Hepatocyte (in vitro differentiated cells): Measurements from ENCODE around the gene FRRS1. TPM values are rescaled to one million over a fixed set of nuclear protein-coding genes. Genes with fewer than 3 reads are reported as not detected.

Source experiments
- DNase-seq: peaks from one replicate; pipeline ENCODE4 v3.0.0-alpha.2; 2016; ENCODE audit warnings: low spot score
- H2AFZ ChIP-seq: fragments of 200-600 bp; sonication (generic); 2 replicates; pipeline ENCODE4 v1.6.0; 2016; ENCODE audit warnings: antibody characterized with exemption, mild to moderate bottlenecking
- H3K27ac ChIP-seq: fragments of 200-600 bp; sonication (generic); 2 replicates; pipeline ENCODE4 v1.5.1; 2016; ENCODE audit warnings: mild to moderate bottlenecking
- H3K27me3 ChIP-seq: fragments of 200-600 bp; sonication (generic); 2 replicates; pipeline ENCODE4 v1.6.1; 2016
- H3K36me3 ChIP-seq: fragments of 200-600 bp; sonication (generic); replicated peaks from 2 replicates; pipeline ENCODE4 v1.5.1; 2016; ENCODE audit warnings: low read depth; ENCODE audit not compliant: insufficient read depth
- H3K4me1 ChIP-seq: fragments of 200-600 bp; sonication (generic); 2 replicates; pipeline ENCODE4 v1.5.1; 2016; ENCODE audit warnings: mild to moderate bottlenecking, moderate library complexity; ENCODE audit not compliant: insufficient read depth
- H3K4me2 ChIP-seq: fragments of 200-600 bp; sonication (generic); 2 replicates; pipeline ENCODE4 v1.6.0; 2016
- H3K4me3 ChIP-seq: fragments of 200-600 bp; sonication (generic); 2 replicates; pipeline ENCODE4 v1.5.1; 2016; ENCODE audit warnings: mild to moderate bottlenecking
- H3K79me2 ChIP-seq: fragments of 200-600 bp; sonication (generic); 2 replicates; pipeline ENCODE4 v1.6.0; 2017; ENCODE audit warnings: mild to moderate bottlenecking
- H3K9me2 ChIP-seq: fragments of 200-600 bp; sonication (generic); replicated peaks from 2 replicates; pipeline ENCODE4 v1.6.0; 2017; ENCODE audit warnings: mild to moderate bottlenecking; ENCODE audit not compliant: insufficient read depth
- H3K9me3 ChIP-seq: fragments of 200-600 bp; sonication (generic); 2 replicates; pipeline ENCODE4 v1.5.1; 2016; ENCODE audit warnings: low read depth, mild to moderate bottlenecking
- H4K20me1 ChIP-seq: fragments of 200-600 bp; sonication (generic); 2 replicates; pipeline ENCODE4 v1.6.0; 2016; ENCODE audit warnings: mild to moderate bottlenecking; ENCODE audit not compliant: insufficient read depth, poor library complexity, severe bottlenecking
- CTCF ChIP-seq: fragments of 200-600 bp; sonication (generic); IDR thresholded peaks from 2 replicates; pipeline ENCODE4 v1.5.1; 2016; ENCODE audit warnings: antibody characterized with exemption, mild to moderate bottlenecking; ENCODE audit not compliant: poor library complexity
- EZH2 ChIP-seq: fragments of 200-600 bp; sonication (generic); IDR thresholded peaks from 2 replicates; pipeline ENCODE4 v1.6.1; 2016; ENCODE audit warnings: antibody characterized with exemption, mild to moderate bottlenecking, borderline replicate concordance
- EZH2phosphoT487 ChIP-seq: fragments of 200-600 bp; sonication (generic); IDR thresholded peaks from one replicate; pipeline ENCODE4 v1.6.1; 2018; ENCODE audit warnings: antibody characterized with exemption, mild to moderate bottlenecking, low read depth, moderate library complexity; ENCODE audit not compliant: unreplicated experiment, severe bottlenecking
- WGBS: methylation state at CpG from one replicate; pipeline ENCODE4 v1.1.6; 2016; ENCODE audit warnings: low lambda C conversion rate; ENCODE audit errors: missing lambda C conversion rate; 5-methylcytosine and 5-hydroxymethylcytosine counted together
- polyA plus RNA-seq: library from polyadenylated mRNA; unstranded; fragments of >200 nt; fragmentation: Nextera tagmentation; extraction: Ambion mirVana; gene quantifications from 2 replicates; pipeline ENCODE4 v1.2.1, GENCODE V29; 2016
- total RNA-seq: library from RNA; depleted of rRNA; stranded (reverse); fragments of >200 nt; gene quantifications from 2 replicates; pipeline ENCODE4 v1.2.3, GENCODE V29; 2014

FRRS1 gene
- total and polyA plus RNA-seq, 2 experiments from 2014 or later: 1.5 to 26.8 TPM

- 48% methylated on average over 2 of the region's 2 CpGs for WGBS
- no peak overlapping the region for H3K4me3 ChIP-seq
- no peaks in the 10 kb centered on the region for H3K9me3 ChIP-seq
- H3K9me2 ChIP-seq: no peaks in the 10 kb centered on the region
- peak overlapping the region; percentile 71 for H3K4me2 ChIP-seq
- H3K79me2 ChIP-seq: peaks cover 20% of the 10 kb centered on the region
- no peaks in the 10 kb centered on the region for H4K20me1 ChIP-seq
- no peak for DNase-seq
- peaks cover 4% of the 10 kb centered on the region for H3K4me1 ChIP-seq
- H3K27ac ChIP-seq: peak overlapping the region; percentile 9
- H2AFZ ChIP-seq: no peak overlapping the region
- H3K27me3 ChIP-seq: no peaks in the 10 kb centered on the region
- H3K36me3 ChIP-seq: no peaks in the 10 kb centered on the region
- no peak for TF ChIP-seq EZH2phosphoT487
- no peak for TF ChIP-seq EZH2
- TF ChIP-seq CTCF: no peak
These were observed 2.0 kb downstream of the FRRS1 start for GRCh38 chr1:99764439-99764838.

- Histone ChIP-seq H3K4me1 (peaks cover 4% of the 10 kb centered on the region), H3K79me2 (peaks cover 20% of the 10 kb centered on the region), H3K9me3 (no peaks in the 10 kb centered on the region), H3K4me3 (no peak overlapping the region), H3K4me2 (peak overlapping the region; percentile 71), H3K9me2 (no peaks in the 10 kb centered on the region), H4K20me1 (no peaks in the 10 kb centered on the region), H3K36me3 (no peaks in the 10 kb centered on the region), H3K27ac (peak overlapping the region; percentile 9), H3K27me3 (no peaks in the 10 kb centered on the region), H2AFZ (no peak overlapping the region)
- no peak for DNase-seq
- TF ChIP-seq EZH2phosphoT487 (no peak), EZH2 (no peak), CTCF (no peak)
- WGBS: 81% methylated on average over 2 of the region's 2 CpGs
These were observed 2.5 kb downstream of the FRRS1 start for GRCh38 chr1:99763956-99764355.

GRCh38 chr1:99761774-99762173, 4.7 kb downstream of the FRRS1 start:
- Histone ChIP-seq H3K9me2 (no peaks in the 10 kb centered on the region), H3K36me3 (no peaks in the 10 kb centered on the region), H3K27ac (no peak overlapping the region), H2AFZ (no peak overlapping the region), H3K27me3 (no peaks in the 10 kb centered on the region), H3K4me1 (peaks cover 6% of the 10 kb centered on the region), H3K4me2 (no peak overlapping the region), H3K79me2 (peaks cover 20% of the 10 kb centered on the region), H4K20me1 (no peaks in the 10 kb centered on the region), H3K9me3 (no peaks in the 10 kb centered on the region), H3K4me3 (no peak overlapping the region)
- TF ChIP-seq EZH2phosphoT487 (no peak), CTCF (no peak), EZH2 (no peak)
- DNase-seq: no peak
- WGBS: 95% methylated on average over 1 of the region's 1 CpG
